ENCODE measurements around the gene BMAL1. TPM values are rescaled to one million over a fixed set of nuclear protein-coding genes. Genes with fewer than 3 reads are reported as not detected.

BMAL1 gene
- total RNA-seq, 1 experiment from 2014 or later: 10.9 TPM

DNA sequence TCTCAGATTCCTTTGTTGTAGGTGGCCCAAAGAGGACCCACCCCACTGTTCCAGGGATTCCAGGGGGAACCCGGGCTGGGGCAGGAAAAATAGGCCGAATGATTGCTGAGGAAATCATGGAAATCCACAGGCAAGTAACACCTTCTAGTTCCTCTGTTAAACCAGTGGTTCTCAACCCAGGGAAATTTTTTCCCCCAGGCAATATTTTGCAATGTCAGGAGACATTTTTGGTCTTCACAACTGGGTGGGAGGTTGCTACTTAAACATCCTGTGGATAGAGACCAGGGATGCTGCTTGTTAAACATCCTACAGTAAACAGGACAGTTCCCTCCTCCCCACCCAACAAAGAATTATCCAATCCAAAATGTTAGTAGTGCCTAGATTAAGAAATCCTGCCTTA, 100.7 kb downstream of the BMAL1 start:
- no peak overlapping the region for H3K4me3 ChIP-seq (ENCODE audit: low read length)
- ChIA-PET POLR2A (ENCODE audit: unreplicated experiment) (no interaction called here), CTCF (no interaction called here)
- ATAC-seq (no peak), DNase-seq (no peak)
- no peak overlapping the region for H2AFZ ChIP-seq (ENCODE audit: low read length)
- no TSS peak for BruUV-seq (replicated peaks)
- no peak overlapping the region for H3K27ac ChIP-seq (ENCODE audit: low read length)
- intact Hi-C loops (cut with micrococcal nuclease): no loop called here
- H3K9me2 ChIP-seq (replicated peaks; ENCODE audit: low read length): no peaks in the 10 kb centered on the region
- no peaks in the 10 kb centered on the region for H3K4me1 ChIP-seq (ENCODE audit: insufficient read depth, low read length)
- H4K20me1 ChIP-seq (ENCODE audit: low read length): no peaks in the 10 kb centered on the region
- no peaks in the 10 kb centered on the region for H3K9me3 ChIP-seq (ENCODE audit: low read length)
- H3K27me3 ChIP-seq (ENCODE audit: low read length): no peaks in the 10 kb centered on the region
- H3K4me2 ChIP-seq (ENCODE audit: low read length): no peak overlapping the region
- TF ChIP-seq EZH2phosphoT487 (IDR thresholded peaks at IDR 0.05; ENCODE audit: borderline replicate concordance, low read length) (no peak), CTCF (conservative IDR thresholded peaks at IDR 0.05; ENCODE audit: low read depth, low read length) (no peak), EZH2 (IDR thresholded peaks at IDR 0.05; ENCODE audit: low read length, unreplicated experiment) (no peak)
- no peaks in the 10 kb centered on the region for H3F3A ChIP-seq (ENCODE audit: low read length, unreplicated experiment)
- H3K36me3 ChIP-seq (ENCODE audit: low read depth, low read length): no peaks in the 10 kb centered on the region
- no peaks in the 10 kb centered on the region for H3K79me2 ChIP-seq (ENCODE audit: low read length)
- H3K9ac ChIP-seq (ENCODE audit: low read length): no peak overlapping the region

DNA sequence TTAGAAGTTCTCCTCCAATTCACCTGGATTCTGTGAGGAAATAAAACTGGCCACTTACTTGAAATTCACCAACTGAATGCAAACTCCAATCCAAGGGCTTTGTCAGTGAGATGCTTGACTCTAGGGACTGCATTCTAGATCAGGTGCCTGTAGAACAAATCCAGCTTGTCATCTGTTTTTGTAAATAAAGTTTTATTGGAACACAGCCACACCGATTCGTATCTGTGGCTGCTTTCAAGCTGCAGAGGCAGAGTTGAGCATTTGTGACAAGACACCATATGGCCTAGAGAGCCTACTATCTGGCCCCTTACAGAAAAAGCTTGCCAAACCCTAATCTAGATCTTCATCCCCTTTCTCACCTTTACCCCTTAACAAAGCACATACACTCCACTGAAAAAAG, 103.1 kb downstream of the BMAL1 start:
- Histone ChIP-seq H3K27me3 (ENCODE audit: low read length) (no peaks in the 10 kb centered on the region), H2AFZ (ENCODE audit: low read length) (no peak overlapping the region), H3K9me2 (replicated peaks; ENCODE audit: low read length) (no peaks in the 10 kb centered on the region), H3K4me3 (ENCODE audit: low read length) (no peak overlapping the region), H4K20me1 (ENCODE audit: low read length) (no peaks in the 10 kb centered on the region), H3F3A (ENCODE audit: low read length, unreplicated experiment) (no peaks in the 10 kb centered on the region), H3K9me3 (ENCODE audit: low read length) (no peaks in the 10 kb centered on the region), H3K4me1 (ENCODE audit: insufficient read depth, low read length) (no peaks in the 10 kb centered on the region), H3K79me2 (ENCODE audit: low read length) (no peaks in the 10 kb centered on the region), H3K4me2 (ENCODE audit: low read length) (no peak overlapping the region), H3K9ac (ENCODE audit: low read length) (no peak overlapping the region), H3K27ac (ENCODE audit: low read length) (no peak overlapping the region), H3K36me3 (ENCODE audit: low read depth, low read length) (peaks cover 4% of the 10 kb centered on the region; the same call in 1 of the 2 replicates)
- ChIA-PET CTCF (no interaction called here), POLR2A (ENCODE audit: unreplicated experiment) (no interaction called here)
- TF ChIP-seq EZH2 (IDR thresholded peaks at IDR 0.05; ENCODE audit: low read length, unreplicated experiment) (no peak), CTCF (conservative IDR thresholded peaks at IDR 0.05; ENCODE audit: low read depth, low read length) (no peak), EZH2phosphoT487 (IDR thresholded peaks at IDR 0.05; ENCODE audit: borderline replicate concordance, low read length) (no peak)
- BruUV-seq (replicated peaks): no TSS peak
- intact Hi-C loops (cut with micrococcal nuclease): no loop called here
- ATAC-seq (no peak), DNase-seq (no peak)

- ATAC-seq (no peak), DNase-seq (no peak)
- H3K27me3 ChIP-seq (ENCODE audit: low read length): no peaks in the 10 kb centered on the region
- no peak for TF ChIP-seq EZH2phosphoT487 (IDR thresholded peaks at IDR 0.05; ENCODE audit: borderline replicate concordance, low read length)
- no peak for TF ChIP-seq CTCF (conservative IDR thresholded peaks at IDR 0.05; ENCODE audit: low read depth, low read length)
- TF ChIP-seq EZH2 (IDR thresholded peaks at IDR 0.05; ENCODE audit: low read length, unreplicated experiment): no peak
- no peak overlapping the region for H3K4me2 ChIP-seq (ENCODE audit: low read length)
- H3K9me3 ChIP-seq (ENCODE audit: low read length): no peaks in the 10 kb centered on the region
- ChIA-PET POLR2A (ENCODE audit: unreplicated experiment) (no interaction called here), CTCF (no interaction called here)
- BruUV-seq (replicated peaks): no TSS peak
- no peaks in the 10 kb centered on the region for H3K79me2 ChIP-seq (ENCODE audit: low read length)
- no peak overlapping the region for H3K9ac ChIP-seq (ENCODE audit: low read length)
- no peaks in the 10 kb centered on the region for H3K4me1 ChIP-seq (ENCODE audit: insufficient read depth, low read length)
- no peak overlapping the region for H3K27ac ChIP-seq (ENCODE audit: low read length)
- intact Hi-C loops (cut with micrococcal nuclease): no loop called here
- no peaks in the 10 kb centered on the region for H3K9me2 ChIP-seq (replicated peaks; ENCODE audit: low read length)
- no peak overlapping the region for H2AFZ ChIP-seq (ENCODE audit: low read length)
- no peak overlapping the region for H3K4me3 ChIP-seq (ENCODE audit: low read length)
- no peaks in the 10 kb centered on the region for H4K20me1 ChIP-seq (ENCODE audit: low read length)
- H3K36me3 ChIP-seq (ENCODE audit: low read depth, low read length): peaks cover 4% of the 10 kb centered on the region; the same call in 1 of the 2 replicates
- no peaks in the 10 kb centered on the region for H3F3A ChIP-seq (ENCODE audit: low read length, unreplicated experiment)
Measured at GRCh38 chr11:13382751-13383150, 105.2 kb downstream of the BMAL1 start.
